ENCODE data around the gene KRTAP5-10. TPM values are rescaled to one million over a fixed set of nuclear protein-coding genes. Genes with fewer than 3 reads are reported as not detected.
"Not testable (repeated sequence)": the region's sequence is repeated elsewhere in the genome, so short reads cannot be mapped to it uniquely, and the experiment has no call there.

The KRTAP5-10 gene
- total RNA-seq, 1 experiment from 2014 or later: 0.20 TPM

GRCh38 chr11:71534711-71535608, 30.4 kb upstream of the KRTAP5-10 start:
- H3K4me1 ChIP-seq (ENCODE audit: control insufficient read depth in 1 of 2, insufficient read depth in 2 of 2, low read length in 2 of 2); H3K9me2 ChIP-seq (ENCODE audit: insufficient read depth); H3K4me2 ChIP-seq (ENCODE audit: low read length); BruUV-seq (replicated peaks); CTCF ChIA-PET; intact Hi-C loops (cut with micrococcal nuclease); H3K79me2 ChIP-seq (ENCODE audit: insufficient read depth, low read length); H3K9ac ChIP-seq (ENCODE audit: low read length); RAD21 ChIA-PET (ENCODE audit: low non-redundant PET in 1 of 2, low total read pairs in 2 of 2, uncharacterized antibody in 2 of 2, unreplicated experiment in 2 of 2); H3K36me3 ChIP-seq (ENCODE audit: control insufficient read depth in 1 of 2, insufficient read depth in 2 of 2, low read length in 2 of 2); POLR2A ChIA-PET; H3K27me3 ChIP-seq (ENCODE audit: insufficient read depth, low read length); H3K27ac ChIP-seq (ENCODE audit: low read depth, low read length); H3K9me3 ChIP-seq (ENCODE audit: control insufficient read depth in 1 of 2, insufficient read depth in 1 of 2, low read depth in 1 of 2, low read length in 2 of 2); H4K20me1 ChIP-seq (ENCODE audit: insufficient read depth); H2AFZ ChIP-seq (ENCODE audit: low read depth, low read length, poor library complexity, severe bottlenecking); DNase-seq (ENCODE audit: low read depth, low spot score); H3K4me3 ChIP-seq (replicated peaks in 1 of 2; ENCODE audit: low read depth in 1 of 2, low read length in 2 of 2); ATAC-seq: not testable (repeated sequence)

GRCh38 chr11:71535825-71536224, 29.5 kb upstream of the KRTAP5-10 start:
- TF ChIP-seq TCF7L2 (IDR thresholded peaks at IDR 0.05; ENCODE audit: borderline replicate concordance, extremely low read depth, insufficient read depth, insufficient read length): no peak
- no peak for TF ChIP-seq CBX3 (IDR thresholded peaks at IDR 0.05; ENCODE audit: low read depth)
- TF ChIP-seq ZBTB33 (IDR thresholded peaks at IDR 0.05; ENCODE audit: extremely low read depth, insufficient replicate concordance, low read length): no peak
- TF ChIP-seq SRF (IDR thresholded peaks at IDR 0.05; ENCODE audit: low read depth): no peak
- TF ChIP-seq JUND (IDR thresholded peaks at IDR 0.05): no peak
- Histone ChIP-seq H3K79me2 (ENCODE audit: insufficient read depth, low read length) (no peaks in the 10 kb centered on the region), H3K4me2 (ENCODE audit: low read length) (no peak overlapping the region), H3K36me3 (ENCODE audit: control insufficient read depth in 1 of 2, insufficient read depth in 2 of 2, low read length in 2 of 2) (no peaks in the 10 kb centered on the region), H2AFZ (ENCODE audit: low read depth, low read length, poor library complexity, severe bottlenecking) (no peak overlapping the region), H3K4me1 (ENCODE audit: control insufficient read depth in 1 of 2, insufficient read depth in 2 of 2, low read length in 2 of 2) (no peaks in the 10 kb centered on the region), H3K27me3 (ENCODE audit: insufficient read depth, low read length) (no peaks in the 10 kb centered on the region), H3K4me3 (replicated peaks in 1 of 2; ENCODE audit: low read depth in 1 of 2, low read length in 2 of 2) (no peak overlapping the region), H3K9ac (ENCODE audit: low read length) (no peak overlapping the region), H4K20me1 (ENCODE audit: insufficient read depth) (no peaks in the 10 kb centered on the region), H3K9me2 (ENCODE audit: insufficient read depth) (no peaks in the 10 kb centered on the region), H3K9me3 (ENCODE audit: control insufficient read depth in 1 of 2, insufficient read depth in 1 of 2, low read depth in 1 of 2, low read length in 2 of 2) (no peaks in the 10 kb centered on the region), H3K27ac (ENCODE audit: low read depth, low read length) (no peak overlapping the region)
- RAD21 ChIA-PET (ENCODE audit: low non-redundant PET in 1 of 2, low total read pairs in 2 of 2, uncharacterized antibody in 2 of 2, unreplicated experiment in 2 of 2): no interaction called here
- intact Hi-C loops (cut with micrococcal nuclease): no loop called here
- CTCF ChIA-PET: no interaction called here
- no TSS peak for BruUV-seq (replicated peaks)
- no peak for DNase-seq (ENCODE audit: low read depth, low spot score)
- POLR2A ChIA-PET: no interaction called here
- ATAC-seq: no peak

Data from HCT116 (cell line).